Hepatocyte (in vitro differentiated cells): ENCODE results near the gene PPM1G.

ENCODE experiments used
- CTCF ChIP-seq: fragments of 200-600 bp; sonication (generic); IDR thresholded peaks from 2 replicates; pipeline ENCODE4 v1.5.1; 2016; ENCODE audit warnings: antibody characterized with exemption, mild to moderate bottlenecking; ENCODE audit not compliant: poor library complexity
- EZH2 ChIP-seq: fragments of 200-600 bp; sonication (generic); IDR thresholded peaks from 2 replicates; pipeline ENCODE4 v1.6.1; 2016; ENCODE audit warnings: antibody characterized with exemption, mild to moderate bottlenecking, borderline replicate concordance

GRCh38 chr2:27428213-27428977 lies 19.0 kb upstream of the PPM1G start, which contains the start of gene NRBP1:
- no peak for TF ChIP-seq CTCF
- TF ChIP-seq EZH2, result no peak
